CD14-positive monocyte (primary cell): ENCODE results near the gene PRRT2. TPM values are rescaled to one million over a fixed set of nuclear protein-coding genes. Genes with fewer than 3 reads are reported as not detected.
A peak's percentile ranks its signal among the peaks of the same experiment; 100 is the strongest.

Source experiments
- DNase-seq, 3 donors: peaks; one replicate each; pipeline ENCODE4 v3.0.0-alpha.2; 2011 to 2022
- H2AFZ ChIP-seq: 2 replicates; pipeline ENCODE4 v1.6.0; 2012; ENCODE audit warnings: mild to moderate bottlenecking, low read depth, low read length, inconsistent platforms; ENCODE audit not compliant: insufficient read depth, poor library complexity, severe bottlenecking
- H3K27ac ChIP-seq, 2 donors: 1 replicate in 1 of 2; 2 replicates in 1 of 2; pipeline ENCODE4 v1.5.1; 2012 to 2013; ENCODE audit warnings: low read length in 2 of 2, control low read depth in 1 of 2, inconsistent platforms in 1 of 2, low read depth in 1 of 2, mild to moderate bottlenecking in 1 of 2
- H3K27me3 ChIP-seq, 2 donors: one replicate each; pipeline versions ENCODE4 v1.6.0 to v1.6.1; 2011 to 2013; ENCODE audit warnings: low read length in 2 of 2; ENCODE audit not compliant: control insufficient read depth in 2 of 2, insufficient read depth in 2 of 2
- H3K36me3 ChIP-seq, 2 donors: replicated peaks in 1 of 2; 1 replicate in 1 of 2; 2 replicates in 1 of 2; pipeline versions ENCODE4 v1.5.1 to v1.6.1; 2012 to 2013; ENCODE audit warnings: low read length in 2 of 2, control low read depth in 1 of 2, inconsistent platforms in 1 of 2, mild to moderate bottlenecking in 1 of 2; ENCODE audit not compliant: insufficient read depth in 2 of 2, control insufficient read depth in 1 of 2
- H3K4me1 ChIP-seq, 2 donors: 1 replicate in 1 of 2; 2 replicates in 1 of 2; pipeline versions ENCODE4 v1.5.1 to v1.6.1; 2012 to 2013; ENCODE audit warnings: low read length in 2 of 2, control low read depth in 1 of 2, inconsistent platforms in 1 of 2, mild to moderate bottlenecking in 1 of 2, moderate library complexity in 1 of 2; ENCODE audit not compliant: insufficient read depth in 2 of 2, control insufficient read depth in 1 of 2
- H3K4me2 ChIP-seq: replicated peaks from 2 replicates; pipeline ENCODE3; 2012; ENCODE audit warnings: low read length, moderate library complexity, mild to moderate bottlenecking; ENCODE audit not compliant: poor library complexity, severe bottlenecking; ENCODE audit errors: extremely low read depth
- H3K4me3 ChIP-seq, 3 experiments: fragments of 200-600 bp in 1 of 3; sonication (generic) in 1 of 3; replicated peaks in 1 of 3; 1 replicate in 2 of 3; 2 replicates in 1 of 3; pipeline ENCODE4 v1.5.1; 2011 to 2013; ENCODE audit warnings: low read length in 3 of 3, mild to moderate bottlenecking in 3 of 3, control low read depth in 2 of 3, low read depth in 2 of 3, inconsistent platforms in 1 of 3, moderate library complexity in 1 of 3
- H3K79me2 ChIP-seq: 2 replicates; pipeline ENCODE4 v1.6.0; 2012; ENCODE audit warnings: mild to moderate bottlenecking, control low read depth, inconsistent platforms, low read length, moderate library complexity; ENCODE audit not compliant: insufficient read depth
- H3K9ac ChIP-seq: 2 replicates; pipeline ENCODE4 v1.6.0; 2017; ENCODE audit warnings: low read length, mild to moderate bottlenecking; ENCODE audit not compliant: insufficient read depth, poor library complexity, severe bottlenecking
- H3K9me3 ChIP-seq, 2 donors: replicated peaks in 1 of 2; 1 replicate in 1 of 2; 2 replicates in 1 of 2; pipeline versions ENCODE4 v1.5.1 to v1.6.1; 2012 to 2013; ENCODE audit warnings: low read length in 2 of 2, control low read depth in 1 of 2; ENCODE audit not compliant: control insufficient read depth in 1 of 2, insufficient read depth in 1 of 2
- H4K20me1 ChIP-seq: 2 replicates; pipeline ENCODE4 v1.6.0; 2012; ENCODE audit warnings: mild to moderate bottlenecking, low read length, control low read depth, moderate library complexity; ENCODE audit not compliant: insufficient read depth
- H3K27ac Mint-ChIP-seq, 7 donors: one replicate each; pipeline ENCODE4 v1.8.0; 2020; ENCODE audit warnings: mild to moderate bottlenecking in 7 of 7, mixed read lengths in 7 of 7, moderate library complexity in 6 of 7, inconsistent platforms in 2 of 7
- H3K27me3 Mint-ChIP-seq, 3 donors: one replicate each; pipeline ENCODE4 v1.8.0; 2021 to 2022; ENCODE audit warnings: low read depth in 3 of 3, mild to moderate bottlenecking in 3 of 3, mixed read lengths in 3 of 3, moderate library complexity in 3 of 3, inconsistent platforms in 1 of 3
- H3K36me3 Mint-ChIP-seq, 2 donors: one replicate each; pipeline ENCODE4 v1.8.0; 2020; ENCODE audit warnings: mixed read lengths in 2 of 2, inconsistent platforms in 1 of 2, mild to moderate bottlenecking in 1 of 2
- H3K4me1 Mint-ChIP-seq: one replicate; pipeline ENCODE4 v1.8.0; 2020; ENCODE audit warnings: mild to moderate bottlenecking, mixed read lengths
- H3K4me3 Mint-ChIP-seq, 2 donors: one replicate each; pipeline ENCODE4 v1.8.0; 2020; ENCODE audit warnings: mild to moderate bottlenecking in 2 of 2, mixed read lengths in 2 of 2, moderate library complexity in 1 of 2
- H3K9me3 Mint-ChIP-seq, 7 donors: one replicate each; pipeline ENCODE4 v1.8.0; 2020 to 2022; ENCODE audit warnings: mixed read lengths in 7 of 7, mild to moderate bottlenecking in 6 of 7, moderate library complexity in 6 of 7, inconsistent platforms in 2 of 7
- WGBS: methylation state at CpG from one replicate; pipeline ENCODE4 v1.1.5; 2013; ENCODE audit warnings: missing lambda C conversion rate; ENCODE audit not compliant: insufficient coverage; 5-methylcytosine and 5-hydroxymethylcytosine counted together
- intact Hi-C, 2 donors: fragments of 100-400 bp; cut with micrococcal nuclease; formaldehyde crosslinking; loops; one replicate each; pipeline versions ENCODE4 v1.15.0 to v1.15.1; 2023
- polyA plus RNA-seq, 3 donors: library from polyadenylated mRNA; depleted of rRNA in 1 of 3; unstranded in 2 of 3; stranded (reverse) in 1 of 3; fragments of 300-500 nt in 2 of 3; fragments of >200 nt in 1 of 3; fragmentation: Illumina TruSeq in 2 of 3; gene quantifications; 1 replicate in 2 of 3; 2 replicates in 1 of 3; pipeline ENCODE4 v1.2.3, GENCODE V29; 2012 to 2021
- TF ChIP-seq, protein P1 (sequence below): fragments of 200-600 bp; IDR thresholded peaks from one replicate; pipeline ENCODE4 v1.8.0; 2022; ENCODE audit warnings: antibody characterized with exemption, mild to moderate bottlenecking

Gene PRRT2
- polyA plus RNA-seq, 3 donors: 0.04 TPM; not detected in 2

DNA sequence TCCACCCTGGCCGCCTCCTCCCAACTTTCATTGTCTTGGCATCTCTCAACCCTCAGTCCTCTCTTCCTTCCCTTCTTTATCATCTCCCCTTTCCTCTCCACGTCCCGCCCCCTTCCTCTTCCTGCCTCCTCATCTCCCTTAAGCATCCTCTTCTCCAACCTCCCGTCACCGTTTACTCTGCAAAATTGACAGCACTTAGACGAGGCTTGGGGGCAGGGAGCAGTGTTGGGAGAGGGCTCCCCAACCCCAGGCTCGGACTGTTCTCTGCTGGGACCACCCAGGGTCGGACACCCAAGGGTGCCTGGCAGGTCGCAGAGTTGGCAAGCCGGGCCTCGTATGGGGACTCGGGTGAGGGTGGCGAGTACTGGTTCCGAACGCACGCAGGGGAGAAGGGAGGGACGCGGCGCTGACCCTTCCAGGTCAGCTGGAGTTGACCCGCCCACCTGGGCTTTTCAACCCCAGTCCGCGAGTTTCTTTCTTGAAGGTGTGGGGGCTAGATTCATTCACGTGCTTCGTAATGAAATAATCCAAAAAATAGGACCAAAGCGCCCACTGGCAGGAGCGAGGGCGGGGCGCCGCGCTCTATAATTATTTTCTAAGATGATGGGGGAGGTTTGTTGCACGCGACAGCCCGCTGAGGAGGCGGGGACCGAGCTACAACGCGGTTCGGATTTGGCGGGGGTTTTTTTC lies 3.2 kb downstream of the PRRT2 start:
- H3K27ac ChIP-seq: peak overlapping the region; percentile 20 to 83
- Mint-ChIP-seq H3K36me3 (peaks cover 29 to 31% of the 10 kb centered on the region in 2 donors), H3K27me3 (peaks cover 21 to 32% (median 31%) of the 10 kb centered on the region in 3 donors), H3K9me3 (peaks cover 0 to 8% (median 3%) of the 10 kb centered on the region in 7 donors), H3K4me1 (peaks cover 71% of the 10 kb centered on the region), H3K4me3 (peak overlapping the region; percentile 95 to 96), H3K27ac (peak overlapping the region; percentile 37 to 98 (median 96))
- peaks cover 36% of the 10 kb centered on the region for H3K79me2 ChIP-seq
- H3K4me3 ChIP-seq: peak overlapping the region; percentile 1 to 88 (median 74)
- TF ChIP-seq, protein P1, sequence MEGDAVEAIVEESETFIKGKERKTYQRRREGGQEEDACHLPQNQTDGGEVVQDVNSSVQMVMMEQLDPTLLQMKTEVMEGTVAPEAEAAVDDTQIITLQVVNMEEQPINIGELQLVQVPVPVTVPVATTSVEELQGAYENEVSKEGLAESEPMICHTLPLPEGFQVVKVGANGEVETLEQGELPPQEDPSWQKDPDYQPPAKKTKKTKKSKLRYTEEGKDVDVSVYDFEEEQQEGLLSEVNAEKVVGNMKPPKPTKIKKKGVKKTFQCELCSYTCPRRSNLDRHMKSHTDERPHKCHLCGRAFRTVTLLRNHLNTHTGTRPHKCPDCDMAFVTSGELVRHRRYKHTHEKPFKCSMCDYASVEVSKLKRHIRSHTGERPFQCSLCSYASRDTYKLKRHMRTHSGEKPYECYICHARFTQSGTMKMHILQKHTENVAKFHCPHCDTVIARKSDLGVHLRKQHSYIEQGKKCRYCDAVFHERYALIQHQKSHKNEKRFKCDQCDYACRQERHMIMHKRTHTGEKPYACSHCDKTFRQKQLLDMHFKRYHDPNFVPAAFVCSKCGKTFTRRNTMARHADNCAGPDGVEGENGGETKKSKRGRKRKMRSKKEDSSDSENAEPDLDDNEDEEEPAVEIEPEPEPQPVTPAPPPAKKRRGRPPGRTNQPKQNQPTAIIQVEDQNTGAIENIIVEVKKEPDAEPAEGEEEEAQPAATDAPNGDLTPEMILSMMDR: no peak
- peaks cover 5 to 24% of the 10 kb centered on the region in 2 donors for H3K27me3 ChIP-seq
- H3K36me3 ChIP-seq: peaks cover 13 to 25% of the 10 kb centered on the region in 2 donors
- peak overlapping the region; percentile 95 for H2AFZ ChIP-seq
- H3K4me2 ChIP-seq: peak overlapping the region; percentile 99
- 5% methylated on average over 21 of the region's 39 CpGs for WGBS
- peaks cover 31% of the 10 kb centered on the region for H4K20me1 ChIP-seq
- peaks cover 59 to 75% of the 10 kb centered on the region in 2 donors for H3K4me1 ChIP-seq
- H3K9me3 ChIP-seq: no peaks in the 10 kb centered on the region
- peak in 1 of 3 donors; percentile 7 for DNase-seq
- intact Hi-C loops: loop anchor here (5.0 to 10.0 kb wide), 3 partner anchors 47 to 180 kb away; partner anchors contain the start of genes CDIPT (in 1 of the 2), HIRIP3 (in 1 of the 2) and INO80E (in 1 of the 2)
- H3K9ac ChIP-seq: peak overlapping the region; percentile 81

DNA sequence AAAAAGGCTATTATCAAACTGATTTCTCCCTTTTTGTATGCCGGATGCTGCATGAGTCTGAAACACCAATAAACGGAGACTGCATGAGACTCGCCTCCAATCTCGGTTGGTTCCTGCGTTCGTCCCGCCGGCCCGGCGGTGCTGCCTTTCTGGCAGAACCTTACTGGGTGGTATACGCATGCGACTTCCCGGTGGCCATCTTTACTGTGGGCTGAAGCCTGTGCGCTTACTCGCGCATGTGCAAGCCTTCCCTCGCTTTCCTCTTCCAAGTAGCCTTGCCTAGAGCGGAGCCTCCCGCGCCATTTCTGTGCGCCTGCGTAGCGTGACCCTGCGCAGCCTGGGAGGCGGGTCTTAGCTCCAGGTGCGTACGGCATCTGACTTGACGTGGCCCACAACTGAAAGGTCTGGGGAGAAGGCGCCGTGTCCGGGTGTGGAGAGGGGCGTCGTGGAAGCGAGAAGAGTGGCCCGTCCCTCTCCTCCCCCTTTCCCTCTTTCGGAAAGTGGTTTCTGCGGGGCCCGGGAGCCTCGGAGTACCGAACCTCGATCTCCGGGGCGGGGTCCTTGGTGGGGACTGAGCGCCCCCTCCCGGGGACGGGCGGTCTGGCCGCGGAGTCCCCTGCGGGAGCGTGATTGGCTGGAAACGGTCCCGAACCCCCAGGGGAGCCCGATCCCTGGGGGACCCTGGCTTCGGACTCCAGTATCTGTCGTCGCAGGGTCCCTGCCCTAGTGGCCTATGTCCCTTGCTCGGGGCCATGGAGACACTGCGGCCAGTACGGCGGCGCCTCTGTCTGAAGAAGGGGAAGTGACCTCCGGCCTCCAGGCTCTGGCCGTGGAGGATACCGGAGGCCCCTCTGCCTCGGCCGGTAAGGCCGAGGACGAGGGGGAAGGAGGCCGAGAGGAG lies 4.0 kb downstream of the PRRT2 start, which contains the start of gene PAGR1:
TSS of gene PAGR1 (plus strand) at position 360 of the 901 bp plus-strand sequence. CDS start at position 734, 374 bp downstream.
- H3K9ac ChIP-seq: peak within 1 kb of the TSS; percentile 81
- no peaks in the 10 kb centered on the region for H3K9me3 ChIP-seq
- intact Hi-C loops: loop anchor here (5.0 to 10.0 kb wide), 3 partner anchors 46 to 179 kb away; partner anchors contain the start of genes CDIPT (in 1 of the 2), HIRIP3 (in 1 of the 2) and INO80E (in 1 of the 2)
- Mint-ChIP-seq H3K4me1 (peaks cover 67% of the 10 kb centered on the region), H3K27me3 (peaks cover 21 to 32% (median 31%) of the 10 kb centered on the region in 3 donors), H3K36me3 (peaks cover 24 to 26% of the 10 kb centered on the region in 2 donors), H3K9me3 (peaks cover 0 to 8% (median 3%) of the 10 kb centered on the region in 7 donors), H3K4me3 (peak within 1 kb of the TSS; percentile 95 to 96), H3K27ac (peak within 1 kb of the TSS; percentile 91 to 98 (median 96))
- peak within 1 kb of the TSS; percentile 95 for H2AFZ ChIP-seq
- H3K4me3 ChIP-seq: peak within 1 kb of the TSS; percentile 64 to 88 (median 74)
- under 1% methylated on average over 56 of the region's 70 CpGs for WGBS
- H3K79me2 ChIP-seq: peaks cover 44% of the 10 kb centered on the region
- peaks cover 31% of the 10 kb centered on the region for H4K20me1 ChIP-seq
- H3K4me1 ChIP-seq: peaks cover 54 to 75% of the 10 kb centered on the region in 2 donors
- TF ChIP-seq, protein P1: peak; percentile 92
- H3K4me2 ChIP-seq: peak within 1 kb of the TSS; percentile 99
- H3K27ac ChIP-seq: peak within 1 kb of the TSS; percentile 73 to 83
- DNase-seq: peak; percentile 99
- H3K27me3 ChIP-seq: peaks cover 5 to 24% of the 10 kb centered on the region in 2 donors
- H3K36me3 ChIP-seq: peaks cover 13 to 21% of the 10 kb centered on the region in 2 donors
